Cardiac ventricle fibroblast (primary cell): ENCODE data around the gene ENTREP1. TPM values are rescaled to one million over a fixed set of nuclear protein-coding genes. Genes with fewer than 3 reads are reported as not detected.

Experiments used
- total RNA-seq: library from RNA; depleted of rRNA; stranded (reverse); fragments of >200 nt; gene quantifications from 2 replicates; pipeline ENCODE4 v1.2.3, GENCODE V29; 2015

ENTREP1 gene
- total RNA-seq = 0.12 and 0.29 TPM in 2 replicates

GRCh38 chr9:69324549-69325401 lies at the start of gene ENTREP1:
Gene ENTREP1, plus strand, starts transcription at chr9:69325215. Its CDS starts 95 bp downstream, at chr9:69325310.

Other genes with a start within 250 kb of the ENTREP1 start
- 50.2 and 57.1 TPM in 2 replicates for gene TJP2, start 150.9 kb upstream of the ENTREP1 start, total RNA-seq